GM12873 (cell line): ENCODE measurements around the gene BRINP3.
A peak's percentile ranks its signal among the peaks of the same experiment; 100 is the strongest.

Experiments
- CTCF ChIP-seq: IDR thresholded peaks from 2 replicates; pipeline ENCODE4 v1.5.1; 2012; ENCODE audit warnings: low read depth, mild to moderate bottlenecking, moderate library complexity, low read length, control low read depth; ENCODE audit not compliant: insufficient read depth; ENCODE audit errors: missing control alignments

Gene BRINP3

GRCh38 chr1:190101756-190102155 is 375.9 kb downstream of the BRINP3 start:
- no peak for TF ChIP-seq CTCF

GRCh38 chr1:190098756-190099155 is 378.9 kb downstream of the BRINP3 start:
- TF ChIP-seq CTCF: no peak

GRCh38 chr1:190098107-190098506 is 379.6 kb downstream of the BRINP3 start:
- no peak for TF ChIP-seq CTCF

- TF ChIP-seq CTCF: no peak
Measured at GRCh38 chr1:190095596-190095995, 382.1 kb downstream of the BRINP3 start.

GRCh38 chr1:190084552-190084951 is 393.1 kb downstream of the BRINP3 start:
- peak; percentile 62 for TF ChIP-seq CTCF

- no peak for TF ChIP-seq CTCF
Measured at GRCh38 chr1:190068304-190068703, 409.4 kb downstream of the BRINP3 start.

- no peak for TF ChIP-seq CTCF
Measured at GRCh38 chr1:190067592-190067991, 410.1 kb downstream of the BRINP3 start.
